ENCODE measurements around the gene RNASET2.

DNA sequence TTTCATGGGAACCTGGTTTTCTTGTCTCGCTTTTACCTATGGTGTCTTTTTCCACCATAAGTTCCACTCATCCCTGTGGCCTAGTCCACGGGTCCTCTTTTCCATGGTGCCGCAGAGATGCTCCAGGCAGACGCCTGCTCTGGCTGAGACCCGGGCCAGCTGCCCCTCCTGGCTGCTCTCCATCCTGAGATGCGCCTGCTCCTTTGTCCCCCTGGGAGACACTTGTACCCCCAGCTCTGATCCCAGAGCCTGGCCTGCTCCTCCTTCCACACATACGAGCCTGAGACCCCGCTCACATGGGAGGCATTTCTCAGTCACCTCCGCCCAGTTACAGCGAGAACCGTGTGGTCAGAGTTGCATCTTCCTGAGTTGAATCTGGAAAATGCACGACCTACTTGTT lies 29.6 kb downstream of the RNASET2 start:
- TF ChIP-seq POLR2AphosphoS5 (IDR thresholded peaks at IDR 0.05; ENCODE audit: low read depth, low read length): no peak
- TF ChIP-seq TAF1 (IDR thresholded peaks at IDR 0.05; ENCODE audit: borderline replicate concordance, insufficient read depth, low read length): no peak
